Measurements from ENCODE around the gene BBX. TPM values are rescaled to one million over a fixed set of nuclear protein-coding genes. Genes with fewer than 3 reads are reported as not detected.

Gene BBX
- total RNA-seq, 1 donor from 2014 or later, result 141 TPM

DNA sequence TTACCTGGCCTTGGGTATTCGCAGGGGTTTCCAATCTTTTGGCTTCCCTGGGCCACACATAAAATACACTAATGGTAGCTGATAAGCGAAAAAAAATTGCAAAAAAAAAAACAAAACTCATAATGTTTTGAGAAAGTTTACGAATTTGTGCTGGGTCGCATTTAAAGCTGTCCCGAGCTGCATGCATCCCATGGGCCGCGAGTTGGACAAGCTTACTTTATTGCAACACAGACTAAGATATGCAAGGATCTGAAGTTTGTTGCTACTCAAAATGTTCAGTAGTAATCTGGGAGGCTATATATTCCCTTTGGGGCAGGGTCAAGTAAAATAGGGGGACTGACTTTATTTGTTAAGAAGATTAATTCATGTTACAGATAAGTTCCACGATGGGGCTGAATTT lies 320.2 kb downstream of the BBX start:
- no peak for DNase-seq (ENCODE audit: low read depth)

DNA sequence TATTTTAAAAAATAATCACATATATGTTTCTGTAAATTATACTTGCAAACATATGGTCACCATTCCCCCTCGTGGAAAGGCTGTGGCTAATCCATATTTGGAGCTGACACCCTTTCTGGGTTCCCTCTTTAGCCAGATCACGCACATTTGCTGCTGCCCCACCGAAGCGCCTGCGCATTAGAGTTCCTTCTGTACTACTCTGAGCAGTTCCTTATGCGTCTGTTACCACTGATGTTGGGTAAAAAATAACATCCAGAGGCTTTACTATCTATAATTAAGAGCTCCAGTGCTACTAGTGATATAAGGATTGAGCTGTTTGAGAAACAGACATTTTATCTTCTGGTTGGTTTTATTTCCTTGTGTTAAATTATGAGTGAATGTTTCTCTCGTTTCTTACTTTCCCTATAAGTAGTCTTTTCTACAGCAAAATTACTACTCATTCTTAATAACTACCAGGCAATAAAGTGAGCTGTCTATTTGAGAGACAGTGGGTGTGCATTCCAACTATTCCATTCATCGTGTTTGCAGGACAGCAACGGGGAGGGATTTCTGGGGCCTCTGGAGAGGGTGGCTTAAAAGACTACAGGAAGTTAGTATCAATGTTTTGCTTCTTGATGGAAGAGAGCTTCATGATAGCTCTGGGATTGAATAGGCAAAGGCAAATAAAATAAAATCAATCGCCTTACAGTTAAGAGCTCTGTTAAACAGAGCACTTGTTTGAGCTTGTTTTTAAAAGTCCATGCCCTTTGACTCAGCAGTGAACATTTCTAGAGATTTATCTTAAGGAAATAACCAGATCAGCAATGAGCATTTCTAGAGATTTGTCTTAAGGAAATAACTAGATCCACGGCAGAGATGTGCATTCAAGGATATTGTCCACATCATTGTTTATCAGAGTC lies 322.9 kb downstream of the BBX start:
- DNase-seq (ENCODE audit: low read depth), result no peak

DNA sequence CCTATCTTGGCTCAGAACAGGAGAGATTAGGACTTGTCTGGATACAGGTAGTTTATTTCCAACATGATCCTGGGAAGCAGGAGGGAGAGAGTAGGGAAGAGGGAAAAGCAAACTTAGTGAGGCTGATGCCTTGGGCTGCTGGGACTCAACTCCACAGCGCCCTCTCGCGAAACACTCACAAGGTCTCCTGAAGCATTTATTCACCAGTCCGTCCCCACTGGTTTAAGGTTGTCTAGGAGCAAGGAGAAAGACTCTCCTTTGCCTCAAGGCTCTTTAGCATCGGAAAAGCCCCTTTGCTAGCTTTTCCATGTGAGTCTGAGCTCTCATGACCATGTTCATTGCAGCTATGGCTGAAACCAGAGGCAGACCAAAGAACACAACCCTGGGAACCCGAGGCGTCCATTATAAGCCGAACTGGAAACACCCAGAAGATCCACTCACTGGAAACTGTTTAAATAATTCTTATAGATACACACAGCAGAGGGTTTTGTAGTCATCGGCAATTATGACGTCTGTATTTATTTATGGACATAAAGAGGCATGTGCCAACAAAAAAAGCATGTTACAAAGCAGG lies 323.6 kb downstream of the BBX start:
- DNase-seq (ENCODE audit: low read depth), result peak; percentile 63

DNA sequence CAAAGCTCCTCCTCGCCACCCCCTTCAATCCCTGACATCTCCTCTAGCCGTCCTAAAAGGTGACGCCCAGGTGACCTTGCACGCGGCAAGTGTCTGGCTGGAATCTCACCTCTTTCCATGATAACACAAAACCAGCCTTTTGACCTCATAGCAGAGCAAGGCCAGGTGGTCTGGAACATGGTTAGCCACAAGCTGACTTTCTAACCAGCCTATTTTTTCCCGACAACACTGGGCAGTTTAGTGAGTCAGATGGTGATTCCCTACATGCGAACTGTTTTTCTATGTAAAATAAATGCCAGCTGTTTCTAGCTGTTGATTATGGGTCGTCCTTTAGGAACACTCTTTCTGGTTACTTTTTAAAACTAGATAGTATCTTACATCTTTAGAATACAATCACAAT lies 325.0 kb downstream of the BBX start:
- DNase-seq (ENCODE audit: low read depth), result no peak

DNA sequence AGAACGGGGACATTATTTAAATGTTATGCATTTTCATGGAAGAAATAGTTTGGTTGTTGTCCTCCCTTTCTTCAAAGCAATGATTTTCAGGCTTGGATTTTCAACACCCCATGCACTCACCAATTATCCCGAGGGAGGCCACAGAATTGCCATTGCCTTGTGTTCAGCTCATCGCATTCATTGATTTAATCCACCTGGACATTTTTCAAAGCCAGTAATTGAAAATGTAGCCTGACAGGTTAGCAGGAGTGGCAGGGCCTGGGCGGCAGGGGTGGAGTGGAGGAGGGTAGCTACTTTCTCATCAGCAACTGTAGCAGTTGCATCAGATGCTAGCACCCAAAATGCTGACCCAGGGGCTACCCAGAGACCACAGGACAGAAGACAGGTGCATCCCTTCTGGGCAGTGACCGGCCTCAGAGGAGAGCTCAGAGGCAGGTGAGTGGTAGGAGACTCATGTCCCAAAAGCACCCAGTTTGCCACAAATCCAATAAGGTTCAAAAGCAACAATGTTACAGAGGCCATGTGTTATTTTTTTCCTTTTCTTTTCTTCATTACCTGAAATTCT lies 325.7 kb downstream of the BBX start:
- no peak for DNase-seq (ENCODE audit: low read depth)

DNA sequence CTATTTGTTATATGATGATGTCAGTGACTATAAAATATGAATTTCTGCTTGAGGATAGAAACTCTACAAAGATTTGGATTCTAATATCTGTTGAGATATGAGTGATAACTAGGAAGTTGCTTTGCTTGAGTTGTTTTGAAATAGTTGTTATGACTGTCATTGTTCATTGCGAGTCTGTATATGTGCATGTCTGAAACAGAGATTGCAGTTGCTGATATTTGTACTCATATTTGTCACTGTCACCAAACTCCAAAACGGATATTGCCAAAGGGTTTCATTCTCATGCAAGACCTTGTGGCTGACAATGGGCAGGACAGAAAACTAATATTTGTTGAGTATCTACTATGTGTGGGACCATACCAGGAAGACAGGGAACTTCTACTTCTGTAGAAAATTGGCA lies 327.9 kb downstream of the BBX start:
- no peak for DNase-seq (ENCODE audit: low read depth)

DNA sequence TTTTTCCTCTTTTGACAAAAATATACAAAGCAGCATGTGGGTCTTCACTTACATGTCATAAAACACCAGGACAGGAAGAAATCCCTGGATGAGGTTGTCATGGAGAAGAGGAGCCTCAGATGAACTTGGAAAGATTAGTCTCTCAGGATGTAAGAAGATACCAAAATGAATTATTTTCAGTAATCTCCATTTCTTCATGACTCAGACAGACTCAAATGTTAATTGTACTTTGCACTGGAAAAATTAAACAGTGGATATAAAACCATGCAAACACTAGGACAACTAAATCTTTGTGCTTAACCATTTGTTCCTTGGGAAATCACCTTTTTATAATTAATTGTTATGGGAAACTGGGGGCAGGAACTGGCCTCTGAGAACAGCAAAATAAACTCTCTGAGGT lies 331.1 kb downstream of the BBX start:
- peak; percentile 79 for DNase-seq (ENCODE audit: low read depth)

DNA sequence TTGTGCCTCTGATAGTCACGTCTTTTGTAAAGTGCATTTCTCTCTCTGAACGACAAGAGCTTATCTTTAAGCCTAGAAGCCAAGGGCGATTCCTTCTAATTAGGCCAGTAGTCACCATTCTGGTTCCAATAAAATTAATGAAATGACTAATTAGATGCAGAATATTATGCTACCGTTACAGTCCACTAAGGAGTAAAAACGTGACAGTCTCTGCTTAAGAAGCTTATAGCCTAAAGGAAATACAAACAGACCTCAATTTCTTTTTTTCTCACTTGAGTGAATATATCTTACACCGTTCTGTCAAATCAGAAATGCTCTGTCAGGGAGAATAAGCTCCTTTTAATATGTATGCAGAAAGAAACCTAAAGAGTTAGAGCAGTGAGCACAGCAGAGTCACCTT lies 332.0 kb downstream of the BBX start:
- DNase-seq (ENCODE audit: low read depth), result no peak

DNA sequence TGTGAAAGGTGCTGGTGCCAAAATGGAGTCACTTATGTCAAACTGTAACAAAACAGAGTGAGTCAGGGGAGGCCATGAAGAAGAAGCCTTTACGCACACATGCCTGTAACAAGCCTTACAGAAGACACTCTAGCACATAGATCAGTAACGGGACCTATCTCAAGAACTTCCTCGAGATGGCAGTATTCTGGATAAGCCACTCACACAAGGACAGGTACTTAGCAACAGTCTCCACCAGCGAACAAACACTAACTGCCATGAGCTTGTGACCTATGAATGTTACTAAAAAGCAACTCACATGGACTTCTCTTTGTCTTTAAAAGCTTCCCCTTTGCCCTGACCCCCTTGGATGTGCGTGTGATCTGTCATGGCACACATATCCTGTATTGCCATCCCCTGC lies 332.9 kb downstream of the BBX start:
- DNase-seq (ENCODE audit: low read depth), result peak; percentile 56

DNA sequence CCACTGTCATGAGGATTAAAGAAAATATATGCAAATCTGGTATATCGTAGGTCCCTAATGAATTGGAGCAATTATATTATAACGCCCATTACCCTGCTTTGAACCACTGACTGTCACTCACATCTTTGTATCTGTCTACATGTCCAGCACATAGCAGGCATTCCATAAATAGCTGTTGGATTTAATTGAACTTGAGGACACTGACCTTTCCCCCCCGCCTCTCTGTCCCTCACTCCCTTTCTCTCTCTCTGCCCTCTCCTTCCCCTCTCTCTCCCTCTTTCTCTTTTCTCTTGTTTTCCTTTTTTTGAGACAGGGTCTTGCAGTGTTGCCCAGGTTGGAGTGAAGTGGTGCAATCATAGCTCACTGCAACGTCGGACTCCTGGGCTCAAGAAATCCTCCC lies 335.1 kb downstream of the BBX start:
- DNase-seq (ENCODE audit: low read depth), result no peak

DNA sequence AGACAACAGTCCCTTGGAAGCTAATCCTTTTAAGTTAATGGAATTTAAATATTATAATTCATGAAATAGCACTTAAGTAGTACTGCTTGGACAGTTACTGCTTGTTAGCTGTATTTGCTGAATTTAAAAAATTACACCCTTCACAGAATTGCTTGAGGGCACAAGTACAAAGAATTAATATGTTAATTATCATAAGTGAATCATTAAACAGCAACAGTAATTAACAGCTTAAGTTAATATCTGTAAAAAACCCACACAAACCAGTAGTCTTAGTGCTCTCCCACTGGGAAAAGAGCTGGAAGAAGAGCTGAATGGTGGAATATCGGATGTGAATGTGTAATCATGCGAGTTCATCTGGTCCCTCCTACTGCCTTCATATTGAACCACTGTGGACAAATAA lies 336.1 kb downstream of the BBX start:
- DNase-seq (ENCODE audit: low read depth), result peak; percentile 64

Other genes with a start within 250 kb of the BBX start
- 0.10 TPM in 1 of 2 replicates, not detected in the other for gene CCDC54, start 145.5 kb upstream of the BBX start, total RNA-seq

Data from renal cortical epithelial cell (primary cell).